Measurements from ENCODE around the gene PPM1D. TPM values are rescaled to one million over a fixed set of nuclear protein-coding genes. Genes with fewer than 3 reads are reported as not detected.

Gene PPM1D
- total RNA-seq, 1 experiment from 2014 or later: 10.7 TPM

GRCh38 chr17:60618854-60619526, 19.0 kb downstream of the PPM1D start:
- no peak for DNase-seq (ENCODE audit: low spot score)

- no peak for DNase-seq (ENCODE audit: low spot score)
Observed at GRCh38 chr17:60622961-60623360, 23.0 kb downstream of the PPM1D start.

GRCh38 chr17:60623415-60623814, 23.4 kb downstream of the PPM1D start:
- no peak for DNase-seq (ENCODE audit: low spot score)

DNA sequence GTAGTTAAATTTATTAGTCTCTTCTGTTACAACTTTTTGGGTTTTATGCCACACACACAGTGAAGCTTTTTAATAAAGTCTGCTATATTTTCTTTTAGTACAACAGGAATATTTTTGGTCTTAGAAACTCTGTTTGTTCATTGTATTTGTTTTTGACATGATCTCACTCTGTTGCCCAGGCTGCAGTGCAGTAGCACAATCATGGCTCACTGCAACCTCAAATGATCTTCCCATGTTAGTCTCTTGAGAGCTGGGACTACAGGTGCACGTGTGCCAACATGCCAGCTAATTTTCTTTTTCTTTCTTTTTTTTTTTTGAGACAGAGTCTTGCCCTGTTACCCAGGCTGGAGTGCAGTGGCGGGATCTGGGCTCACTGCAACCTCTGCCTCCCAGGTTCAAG, 27.1 kb downstream of the PPM1D start:
- no peak for DNase-seq (ENCODE audit: low spot score)

GRCh38 chr17:60628252-60628889, 28.4 kb downstream of the PPM1D start:
- DNase-seq (ENCODE audit: low spot score): no peak

DNA sequence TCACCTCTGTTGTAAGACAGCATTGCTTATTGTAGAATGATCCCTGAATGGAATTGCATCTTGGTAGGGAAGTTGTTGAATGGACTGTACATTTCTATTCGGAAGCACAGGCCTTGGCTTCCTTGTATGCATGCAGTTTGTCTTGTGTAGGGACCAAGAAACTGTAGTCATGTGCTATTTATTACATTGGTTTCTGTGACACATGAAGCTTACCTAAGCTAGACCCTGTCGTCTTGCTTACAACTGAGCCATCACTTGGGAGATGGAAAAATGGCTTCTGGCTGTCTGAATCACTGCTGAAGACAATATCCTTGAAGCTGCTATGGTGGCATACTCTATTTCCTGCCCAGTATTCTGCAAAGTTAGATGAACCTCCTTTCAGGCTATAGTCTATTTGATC, 29.1 kb downstream of the PPM1D start:
- no peak for DNase-seq (ENCODE audit: low spot score)

DNA sequence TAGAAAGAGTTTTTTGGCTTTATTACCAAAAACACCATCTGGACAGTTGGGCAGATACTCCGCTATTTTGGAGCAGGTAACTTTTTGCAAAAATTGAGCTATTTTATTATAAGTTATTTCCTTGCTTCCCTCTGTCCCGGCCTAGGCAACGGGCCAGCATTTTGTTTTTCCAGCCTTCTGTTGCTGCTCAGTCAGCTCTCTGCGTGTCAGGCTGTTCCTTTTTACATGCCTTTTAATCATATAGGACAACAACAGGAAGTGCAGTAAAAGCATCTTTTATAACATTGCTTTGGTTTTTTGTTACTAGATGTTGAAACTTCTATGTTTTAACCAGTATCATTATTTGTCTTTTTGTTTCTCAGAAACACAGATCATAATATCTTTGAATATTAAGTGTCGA, 30.4 kb downstream of the PPM1D start:
- DNase-seq (ENCODE audit: low spot score): no peak

DNA sequence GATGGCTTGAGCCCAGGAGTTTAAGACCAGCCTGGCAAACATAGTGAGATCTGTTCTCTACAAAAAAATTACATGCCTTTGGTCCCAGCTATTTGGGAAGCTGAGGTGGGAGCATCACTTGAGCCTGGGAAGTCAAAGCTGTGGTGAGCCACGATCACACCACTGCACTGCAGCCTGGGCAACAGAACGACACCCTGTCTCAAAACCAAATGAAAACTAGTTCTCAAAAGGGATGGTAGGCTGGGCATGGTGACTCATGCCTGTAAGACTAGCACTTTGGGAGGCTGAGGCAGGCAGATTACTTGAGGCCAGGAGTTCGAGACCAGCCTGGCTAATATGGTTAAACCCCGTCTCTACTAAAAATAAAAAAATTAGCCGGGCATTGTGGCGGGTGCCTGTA, 31.1 kb downstream of the PPM1D start:
- DNase-seq (ENCODE audit: low spot score): no peak

- no peak for DNase-seq (ENCODE audit: low spot score)
Observed at GRCh38 chr17:60637683-60638082, 37.7 kb downstream of the PPM1D start.

GRCh38 chr17:60639019-60639330, 39.0 kb downstream of the PPM1D start:
- no peak for DNase-seq (ENCODE audit: low spot score)

- DNase-seq (ENCODE audit: low spot score): peak; percentile 13
Observed at GRCh38 chr17:60640503-60640902, 40.5 kb downstream of the PPM1D start.

- DNase-seq (ENCODE audit: low spot score): no peak
Observed at GRCh38 chr17:60641126-60641525, 41.1 kb downstream of the PPM1D start.

DNA sequence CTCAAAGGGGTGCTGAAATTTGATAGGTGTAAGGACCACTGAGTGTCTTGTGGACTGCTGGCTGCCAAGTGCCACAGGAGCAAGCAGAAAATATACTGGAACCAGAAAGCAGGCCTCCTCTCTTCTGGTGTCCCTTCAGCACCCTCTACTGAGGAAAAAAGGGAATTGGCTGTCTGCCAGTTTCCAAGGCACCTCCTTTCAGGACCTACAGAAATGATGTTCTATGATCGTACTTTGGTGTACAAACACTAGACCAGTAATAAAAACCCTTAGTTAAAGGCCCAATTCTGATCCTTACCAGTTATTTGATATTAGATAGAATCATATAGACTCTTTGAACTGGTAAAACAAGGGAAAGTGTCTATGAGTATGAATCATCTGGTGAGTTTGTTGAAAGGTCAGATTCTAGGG, 41.8 kb downstream of the PPM1D start:
- DNase-seq (ENCODE audit: low spot score): peak; percentile 82

DNA sequence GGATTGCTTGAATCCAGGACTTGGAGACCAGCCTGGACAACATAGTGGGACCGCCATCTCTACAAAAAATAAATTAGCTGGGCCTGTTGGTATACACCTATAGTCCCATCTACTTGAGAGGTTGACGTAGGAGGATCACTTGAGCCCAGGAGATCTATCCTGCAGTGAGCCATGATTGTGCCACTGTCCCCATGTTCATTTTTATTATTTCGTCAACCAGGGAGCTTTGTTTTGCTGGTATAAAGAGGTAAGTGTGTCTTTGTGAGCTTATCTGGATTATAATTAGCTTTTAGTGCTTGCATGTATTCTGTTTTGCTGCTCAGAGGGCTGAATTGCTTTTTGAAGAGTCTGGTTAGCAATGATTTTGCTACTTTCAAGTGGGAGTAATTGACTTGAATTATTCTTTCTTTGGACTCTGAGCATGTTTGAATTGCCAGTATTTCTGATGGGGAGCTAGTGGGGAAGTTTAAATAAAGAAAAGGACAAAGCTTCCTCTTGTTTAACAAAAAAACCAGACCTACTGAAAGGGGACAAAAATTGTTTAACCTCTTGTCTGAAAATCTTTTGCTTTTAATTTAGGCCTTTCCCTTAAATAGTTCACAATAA, 46.0 kb downstream of the PPM1D start:
- no peak for DNase-seq (ENCODE audit: low spot score)

DNA sequence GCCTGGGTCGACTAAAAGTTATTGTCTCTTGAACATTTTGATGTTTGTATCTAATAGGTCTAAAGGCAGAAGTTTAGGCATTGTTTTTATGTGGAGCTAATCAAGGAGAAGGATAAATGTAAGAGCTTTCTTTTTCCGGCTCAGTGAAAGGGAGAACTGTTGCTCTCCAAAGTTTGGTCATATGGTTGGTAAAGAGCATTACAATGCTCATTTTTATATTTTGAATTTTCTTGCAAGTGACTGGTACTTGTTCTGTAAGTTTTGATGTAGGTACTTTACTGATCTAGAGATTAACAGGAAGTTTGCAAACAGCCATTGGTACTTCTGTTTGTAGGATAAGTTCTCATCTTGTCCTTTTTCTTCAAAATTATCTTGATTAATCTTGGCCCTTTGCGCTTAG, 46.7 kb downstream of the PPM1D start:
- DNase-seq (ENCODE audit: low spot score): no peak

GRCh38 chr17:60647705-60648104, 47.7 kb downstream of the PPM1D start:
- no peak for DNase-seq (ENCODE audit: low spot score)

DNA sequence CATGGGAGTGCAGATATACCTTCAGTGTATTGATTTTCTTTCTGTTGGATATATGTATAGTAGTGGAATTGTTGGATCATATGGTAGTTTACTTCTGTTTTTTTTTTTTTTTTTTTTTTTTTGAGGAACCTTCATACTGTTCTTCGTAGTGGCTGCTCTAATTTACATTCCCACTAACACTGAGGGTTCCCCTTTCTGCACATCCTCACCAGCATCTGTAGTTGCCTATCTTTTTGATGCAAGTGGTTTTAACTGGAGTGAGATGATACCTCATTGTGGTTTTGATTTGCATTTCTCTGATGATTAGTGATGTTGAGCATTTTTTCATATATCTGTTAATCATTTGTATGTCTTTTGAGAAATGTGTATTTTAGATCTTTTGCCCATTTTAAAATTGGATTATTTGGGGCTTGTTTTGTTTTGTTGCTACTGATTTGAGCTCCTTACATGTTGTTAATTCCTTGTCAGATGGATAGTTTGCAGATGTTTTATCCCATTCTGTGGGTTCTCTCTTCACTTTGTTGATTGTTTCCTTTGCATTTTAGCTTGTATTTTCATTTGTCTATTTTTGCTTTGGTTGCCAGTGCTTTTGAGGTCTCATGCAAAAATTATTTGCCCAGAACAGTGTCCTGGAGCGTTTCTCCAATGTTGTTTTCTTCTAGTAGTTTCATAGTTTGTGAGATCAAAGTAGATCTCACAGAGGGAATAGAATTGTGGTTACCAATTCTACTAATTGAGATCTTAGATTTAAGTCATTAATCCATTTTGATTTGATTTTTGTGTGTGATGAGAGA, 52.7 kb downstream of the PPM1D start:
- no peak for DNase-seq (ENCODE audit: low spot score)

GRCh38 chr17:60653569-60653968, 53.6 kb downstream of the PPM1D start:
- no peak for DNase-seq (ENCODE audit: low spot score)

GRCh38 chr17:60656499-60656898, 56.5 kb downstream of the PPM1D start:
- no peak for DNase-seq (ENCODE audit: low spot score)

DNA sequence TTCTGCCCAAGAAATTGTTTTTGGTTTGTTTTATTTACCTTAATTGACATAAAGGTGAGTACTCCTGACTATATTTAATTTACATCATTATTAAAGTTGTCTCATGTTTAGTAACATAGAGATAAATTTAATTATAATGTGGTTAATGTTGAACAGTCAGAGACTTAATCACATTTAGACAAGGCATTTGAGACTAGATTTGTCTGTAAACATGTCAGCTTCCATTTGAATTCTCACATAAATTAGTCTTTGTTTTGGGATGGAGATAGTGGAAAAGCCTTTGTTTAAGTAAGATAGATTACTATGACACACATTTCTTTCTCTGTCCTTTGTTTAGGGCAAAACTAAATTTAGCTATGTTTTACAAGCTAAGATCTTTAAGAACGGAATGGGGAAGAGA, 59.2 kb downstream of the PPM1D start:
- no peak for DNase-seq (ENCODE audit: low spot score)

GRCh38 chr17:60661489-60661888, 61.5 kb downstream of the PPM1D start:
- DNase-seq (ENCODE audit: low spot score): no peak

DNA sequence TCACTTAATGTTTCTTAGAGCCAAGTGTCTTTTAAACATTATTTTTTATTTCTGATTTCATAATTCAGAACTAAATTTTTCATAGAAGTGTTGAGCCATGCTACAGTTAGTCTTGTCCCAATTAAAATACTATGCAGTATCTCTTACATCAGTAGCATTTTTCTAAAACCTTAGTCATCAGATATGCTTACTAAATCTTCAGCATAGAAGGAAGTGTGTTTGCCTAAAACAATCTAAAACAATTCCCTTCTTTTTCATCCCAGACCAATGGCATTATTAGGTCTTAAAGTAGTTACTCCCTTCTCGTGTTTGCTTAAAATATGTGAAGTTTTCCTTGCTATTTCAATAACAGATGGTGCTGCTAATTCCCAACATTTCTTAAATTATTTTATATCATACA, 64.0 kb downstream of the PPM1D start:
- no peak for DNase-seq (ENCODE audit: low spot score)

DNA sequence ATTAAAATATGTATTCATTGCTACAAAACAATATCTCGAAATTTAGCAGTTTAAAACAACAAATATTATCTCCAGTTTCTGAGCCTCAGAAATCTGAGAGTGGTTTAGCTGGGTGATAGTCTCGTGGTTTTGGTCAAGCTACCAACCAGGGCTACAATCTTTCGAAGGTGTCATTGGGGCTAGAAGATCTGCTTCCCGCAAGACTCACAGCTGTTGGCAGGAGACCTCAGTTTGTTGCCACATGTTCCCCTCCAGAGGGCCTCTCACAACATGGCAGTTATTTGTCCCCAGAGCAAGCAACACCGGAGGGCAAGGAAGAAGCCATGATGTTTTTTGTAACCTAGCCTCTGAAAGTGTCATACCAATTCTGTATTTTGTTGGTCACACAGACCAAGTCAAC, 65.6 kb downstream of the PPM1D start:
- DNase-seq (ENCODE audit: low spot score): no peak

Measured in H4 (cell line).